CD4-positive, alpha-beta T cell (primary cell): Measurements from ENCODE around the gene TRIB2. TPM values are rescaled to one million over a fixed set of nuclear protein-coding genes. Genes with fewer than 3 reads are reported as not detected.

Experiments
- ATAC-seq: fragments of 200-7000 bp; cut with Tn5 transposase; one replicate; pipeline ENCODE4 v1.10.0; 2022; ENCODE audit warnings: mild to moderate bottlenecking; ENCODE audit not compliant: poor library complexity
- CTCF ChIA-PET: fragments of 350-600 bp; sonication (Branson Sonifier 250); formaldehyde crosslinking; loops from one replicate; lab custom pipeline; 2021; ENCODE audit warnings: antibody characterized with exemption, inconsistent platforms; lab: Charles Lee
- POLR2A ChIA-PET: fragments of 350-600 bp; sonication (Branson Sonifier 250); formaldehyde crosslinking; loops from one replicate; lab custom pipeline; 2021; ENCODE audit warnings: antibody characterized with exemption, inconsistent platforms; lab: Charles Lee
- DNase-seq, 14 experiments: peaks; one replicate each; pipeline ENCODE4 v3.0.0-alpha.2; 2013 to 2020; ENCODE audit warnings: mixed read lengths in 2 of 14
- H3K27ac ChIP-seq, 2 donors: one replicate each; pipeline versions ENCODE4 v1.5.1 to v1.7.0; 2013; ENCODE audit warnings: low read length in 2 of 2, low read depth in 1 of 2, mild to moderate bottlenecking in 1 of 2
- H3K27me3 ChIP-seq, 2 experiments: 1 replicate in 1 of 2; 2 replicates in 1 of 2; pipeline versions ENCODE4 v1.6.1 to v1.7.0; 2013; ENCODE audit warnings: low read length in 2 of 2, control low read depth in 1 of 2, mild to moderate bottlenecking in 1 of 2, moderate library complexity in 1 of 2; ENCODE audit not compliant: insufficient read depth in 2 of 2, control insufficient read depth in 1 of 2
- H3K36me3 ChIP-seq: one replicate; pipeline ENCODE4 v1.6.1; 2013; ENCODE audit warnings: low read length, control low read depth; ENCODE audit not compliant: insufficient read depth
- H3K4me1 ChIP-seq: one replicate; pipeline ENCODE4 v1.6.1; 2013; ENCODE audit warnings: low read length, control low read depth; ENCODE audit not compliant: insufficient read depth
- H3K4me3 ChIP-seq: one replicate; pipeline ENCODE4 v1.5.1; 2013; ENCODE audit warnings: mild to moderate bottlenecking, low read length, moderate library complexity
- H3K9me3 ChIP-seq, 2 experiments: 1 replicate in 1 of 2; 2 replicates in 1 of 2; pipeline versions ENCODE4 v1.6.1 to v1.7.0; 2013; ENCODE audit warnings: low read length in 2 of 2, mild to moderate bottlenecking in 2 of 2, control low read depth in 1 of 2, moderate library complexity in 1 of 2; ENCODE audit not compliant: control insufficient read depth in 1 of 2, insufficient read depth in 1 of 2
- H3K27ac Mint-ChIP-seq: one replicate; pipeline ENCODE4 v1.8.0; 2020; ENCODE audit warnings: mixed read lengths
- H3K27me3 Mint-ChIP-seq: one replicate; pipeline ENCODE4 v1.8.0; 2021; ENCODE audit warnings: mixed read lengths
- H3K36me3 Mint-ChIP-seq: one replicate; pipeline ENCODE4 v1.8.0; 2021; ENCODE audit warnings: low read depth, mixed read lengths
- H3K4me1 Mint-ChIP-seq: one replicate; pipeline ENCODE4 v1.8.0; 2021; ENCODE audit warnings: low read depth, mixed read lengths
- H3K4me3 Mint-ChIP-seq: one replicate; pipeline ENCODE4 v1.8.0; 2020; ENCODE audit warnings: mild to moderate bottlenecking, mixed read lengths
- H3K9me3 Mint-ChIP-seq: one replicate; pipeline ENCODE4 v1.8.0; 2020; ENCODE audit warnings: mixed read lengths
- CTCF ChIP-seq: fragments of 200-600 bp; IDR thresholded peaks from one replicate; pipeline ENCODE4 v1.8.0; 2022; ENCODE audit warnings: antibody characterized with exemption, mild to moderate bottlenecking
- intact Hi-C, 2 experiments: fragments of 100-400 bp; cut with DNase I in 1 of 2; cut with micrococcal nuclease in 1 of 2; formaldehyde crosslinking; loops; one replicate each; pipeline versions ENCODE4 v1.15.1 to v1.9.0; 2023 to 2025; cut with DNase I, micrococcal nuclease
- total RNA-seq, 174 experiments: library from RNA in 2 of 174; stranded (reverse) in 2 of 174; gene quantifications; one replicate each; pipeline ENCODE4 v1.2.3 and lab custom pipeline; 2021 to 2026

Gene TRIB2
- total RNA-seq, 2 experiments from 2014 or later = 91.3 to 102 TPM

GRCh38 chr2:12716032-12716281, 779 bp upstream of the TRIB2 start:
- peak overlapping the region; percentile 41 to 73 for H3K27ac ChIP-seq
- Mint-ChIP-seq H3K36me3 (peaks cover 34% of the 10 kb centered on the region), H3K4me3 (peak overlapping the region; percentile 100), H3K9me3 (no peaks in the 10 kb centered on the region), H3K27ac (peak overlapping the region; percentile 93), H3K27me3 (no peaks in the 10 kb centered on the region), H3K4me1 (peaks cover 49% of the 10 kb centered on the region)
- H3K9me3 ChIP-seq = no peaks in the 10 kb centered on the region
- peaks cover 26% of the 10 kb centered on the region for H3K4me1 ChIP-seq
- H3K36me3 ChIP-seq = no peaks in the 10 kb centered on the region
- ChIA-PET CTCF (interaction anchor here (0.6 to 3.2 kb wide), 24 partner anchors 8 to 1584 kb away, joined by 3 to 26 read pairs (median 4); no protein-coding TSS in a partner anchor), POLR2A (interaction anchor here (0.6 to 4.2 kb wide), 49 partner anchors 9 to 887 kb away, joined by 3 to 73 read pairs (median 6); no protein-coding TSS in a partner anchor)
- peak; percentile 69 to 91 (median 80) for DNase-seq
- intact Hi-C loops = loop anchor here (1.0 to 10.0 kb wide), 10 partner anchors 141 to 887 kb away; no protein-coding TSS in a partner anchor
- no peaks in the 10 kb centered on the region for H3K27me3 ChIP-seq
- peak; percentile 78 for TF ChIP-seq CTCF
- ATAC-seq = peak; percentile 40
- peak overlapping the region; percentile 75 for H3K4me3 ChIP-seq

GRCh38 chr2:12717191-12718014, 667 bp downstream of the TRIB2 start:
- peak; percentile 64 for TF ChIP-seq CTCF
- H3K27me3 Mint-ChIP-seq = no peaks in the 10 kb centered on the region
- peaks cover 50% of the 10 kb centered on the region for H3K4me1 Mint-ChIP-seq
- Histone ChIP-seq H3K4me3 (peak overlapping the region; percentile 93), H3K9me3 (no peaks in the 10 kb centered on the region), H3K4me1 (peaks cover 35% of the 10 kb centered on the region), H3K27me3 (no peaks in the 10 kb centered on the region), H3K36me3 (no peaks in the 10 kb centered on the region), H3K27ac (peak overlapping the region; percentile 68 to 88)
- intact Hi-C loops = loop anchor here (1.0 to 10.0 kb wide), 10 partner anchors 11 to 889 kb away; no protein-coding TSS in a partner anchor
- ChIA-PET POLR2A (interaction anchor here (0.6 to 4.2 kb wide), 64 partner anchors 8 to 1562 kb away, joined by 3 to 73 read pairs (median 4); partner anchors contain the start of gene SLC66A3), CTCF (interaction anchor here (0.7 to 3.2 kb wide), 18 partner anchors 8 to 1585 kb away, joined by 3 to 26 read pairs (median 4); no protein-coding TSS in a partner anchor)
- H3K9me3 Mint-ChIP-seq = no peaks in the 10 kb centered on the region
- DNase-seq (peak; percentile 39 to 86 (median 60)), ATAC-seq (peak; percentile 30)
- H3K36me3 Mint-ChIP-seq = peaks cover 44% of the 10 kb centered on the region
- peak overlapping the region; percentile 100 for H3K4me3 Mint-ChIP-seq
- H3K27ac Mint-ChIP-seq = peak overlapping the region; percentile 93

GRCh38 chr2:12718015-12718671, 1.4 kb downstream of the TRIB2 start:
- no peaks in the 10 kb centered on the region for H3K27me3 ChIP-seq
- H3K36me3 ChIP-seq = peaks cover 3% of the 10 kb centered on the region
- Mint-ChIP-seq H3K27me3 (no peaks in the 10 kb centered on the region), H3K4me1 (peaks cover 57% of the 10 kb centered on the region), H3K9me3 (no peaks in the 10 kb centered on the region), H3K27ac (peak overlapping the region; percentile 93), H3K4me3 (peak overlapping the region; percentile 100), H3K36me3 (peaks cover 51% of the 10 kb centered on the region)
- DNase-seq = peak in 13 of 14 experiments; percentile 16 to 65 (median 28)
- H3K4me1 ChIP-seq = peaks cover 38% of the 10 kb centered on the region
- intact Hi-C loops = loop anchor here (1.0 to 10.0 kb wide), 8 partner anchors 10 to 763 kb away; no protein-coding TSS in a partner anchor
- POLR2A ChIA-PET = interaction anchor here (0.6 to 4.2 kb wide), 38 partner anchors 9 to 939 kb away, joined by 3 to 73 read pairs (median 4); no protein-coding TSS in a partner anchor
- peak overlapping the region; percentile 68 to 88 for H3K27ac ChIP-seq
- CTCF ChIA-PET = interaction anchor here (0.7 to 3.2 kb wide), 7 partner anchors 9 to 851 kb away, joined by 3 to 26 read pairs (median 4); no protein-coding TSS in a partner anchor
- no peaks in the 10 kb centered on the region for H3K9me3 ChIP-seq
- TF ChIP-seq CTCF = no peak
- H3K4me3 ChIP-seq = peak overlapping the region; percentile 93
- ATAC-seq = peak; percentile 7
